A549 treated with DMSO at 1 μM for 4 hours (cell line): Measurements from ENCODE around the gene CD247. TPM values are rescaled to one million over a fixed set of nuclear protein-coding genes. Genes with fewer than 3 reads are reported as not detected.

Experiments
- total RNA-seq: library from RNA; stranded (reverse); fragments of 200-300 nt; extraction: Qiagen RNA extraction; gene quantifications from 5 replicates; pipeline ENCODE4 v1.2.3, GENCODE V29; 2022; ENCODE audit warnings: low read depth

The CD247 gene
- total RNA-seq = 0.15 to 0.31 TPM (median 0.19 TPM) in 4 of 5 replicates, not detected in the other

GRCh38 chr1:167518331-167518700 is at the start of gene CD247:
CD247 (minus strand) TSS chr1:167518529; CDS start chr1:167518465, 64 bp downstream.

GRCh38 chr1:167553136-167554027 is 35.1 kb upstream of the CD247 start, which contains the start of gene CREG1:
CREG1 (minus strand) TSS chr1:167553762.

Other genes with a start within 250 kb of the CD247 start
- 73.3 to 109 TPM (median 96.6 TPM) in 5 replicates for gene CREG1, start 35.2 kb upstream of the CD247 start, total RNA-seq
- gene RCSD1, start 111.7 kb upstream of the CD247 start, total RNA-seq = 0.06 to 0.09 TPM (median 0.08 TPM) in 4 of 5 replicates, not detected in the other
- gene MPZL1, start 203.5 kb upstream of the CD247 start, total RNA-seq = 94.8 to 150 TPM (median 132 TPM) in 5 replicates